RPMI7951 (cell line): ENCODE measurements around the gene ACSL3. TPM values are rescaled to one million over a fixed set of nuclear protein-coding genes. Genes with fewer than 3 reads are reported as not detected.
"Not testable (repeated sequence)": the region's sequence is repeated elsewhere in the genome, so short reads cannot be mapped to it uniquely, and the experiment has no call there.

Experiments used
- DNase-seq: peaks from one replicate; pipeline ENCODE4 v3.0.0-alpha.2; 2012; ENCODE audit warnings: low read depth
- total RNA-seq: library from RNA; depleted of rRNA; stranded (reverse); fragments of >200 nt; shearing (Covaris generic); gene quantifications from 2 replicates; pipeline ENCODE4 v1.2.3, GENCODE V29; 2014; rRNA removed

The ACSL3 gene
- total RNA-seq, result 168 and 183 TPM in 2 replicates

DNA sequence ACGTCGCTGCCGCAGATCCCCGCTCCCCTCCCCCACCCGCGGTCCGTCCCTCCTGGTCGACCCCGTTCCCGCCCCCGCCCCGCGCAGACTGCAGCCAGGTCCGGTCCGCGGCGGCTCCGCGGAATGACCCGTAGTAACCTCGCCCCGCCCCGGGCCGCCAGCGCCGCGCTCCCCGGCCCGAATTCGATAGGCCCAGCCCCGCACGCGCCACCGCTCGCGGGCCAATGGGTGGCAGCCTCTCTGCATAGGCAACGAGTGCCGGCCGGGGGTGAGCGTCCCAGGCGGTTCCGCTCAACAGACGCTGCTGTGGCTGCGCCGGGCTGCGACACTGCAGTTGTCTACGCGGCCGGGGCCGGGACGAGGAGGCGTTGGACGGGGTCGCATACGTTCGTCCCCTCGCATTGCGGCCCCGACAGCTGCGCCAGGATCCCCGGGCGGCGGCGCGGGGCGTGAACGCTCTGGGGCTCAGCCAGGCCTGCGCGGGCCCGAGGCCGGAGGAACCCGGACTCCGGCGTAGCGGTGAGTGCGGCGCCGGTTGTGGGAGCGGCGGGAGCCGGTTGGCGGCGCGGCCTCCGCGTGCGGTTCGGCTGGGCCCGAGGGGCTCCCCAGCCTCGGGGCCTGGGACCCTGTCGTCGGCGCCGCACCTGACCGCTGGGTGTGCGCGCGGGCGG, at the start of gene ACSL3:
Gene ACSL3 (plus strand): TSS at position 297 of the 671 bp plus-strand sequence. CDS start 47,737 bp downstream, outside the sequence.
- peak; percentile 95 for DNase-seq

DNA sequence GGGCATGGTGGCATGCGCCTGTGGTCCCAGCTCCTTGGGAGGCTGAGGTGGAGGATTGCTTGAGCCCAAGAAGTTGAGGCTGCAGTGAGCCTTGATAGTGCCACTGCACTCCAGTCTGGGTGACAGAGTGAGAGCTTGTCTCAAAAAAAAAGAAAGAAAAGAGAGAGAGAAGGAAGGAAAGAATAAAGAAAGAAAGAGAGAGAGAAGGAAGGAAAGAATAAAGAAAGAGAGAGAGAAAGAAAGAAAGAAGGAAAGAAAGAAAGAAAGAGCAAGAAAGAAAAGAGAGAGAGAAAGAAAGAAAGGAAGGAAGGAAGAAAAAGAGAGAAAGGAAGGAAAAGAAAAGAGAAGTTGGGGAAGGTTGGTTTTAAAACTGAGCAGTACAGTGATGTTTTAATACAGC, 49.0 kb upstream of the ACSL3 start:
- no peak for DNase-seq

DNA sequence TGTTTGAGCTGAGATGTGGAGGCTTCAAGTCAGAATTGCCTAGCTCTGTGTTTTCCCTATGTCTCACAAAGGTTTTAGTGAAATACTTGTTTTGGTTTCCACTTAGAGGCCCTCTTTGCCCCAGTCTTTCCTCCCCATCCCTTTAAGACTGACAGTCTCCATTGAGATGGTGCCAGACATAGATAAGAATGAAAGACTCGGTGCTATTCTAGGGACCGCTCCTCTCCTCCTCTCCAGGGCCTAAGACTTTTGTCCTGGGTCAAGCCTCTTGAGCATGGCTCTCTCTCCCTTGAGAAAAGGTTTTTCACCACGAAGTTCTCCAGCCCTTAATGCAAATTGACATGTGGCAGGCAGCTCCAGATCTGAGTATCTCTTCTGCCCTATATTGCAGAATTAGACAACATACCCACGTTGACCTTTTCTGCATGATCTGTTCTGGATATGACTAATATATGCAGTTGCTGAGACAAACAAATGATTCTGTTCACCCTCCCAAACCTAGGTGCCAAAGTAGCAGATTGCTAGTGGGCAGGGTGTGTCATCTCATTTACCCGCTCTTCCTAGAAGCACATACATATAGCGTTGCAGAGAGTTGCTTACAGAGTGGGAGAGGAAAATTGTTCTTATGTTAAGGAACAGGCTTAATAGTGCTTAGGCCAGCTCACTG, 47.5 kb upstream of the ACSL3 start:
- DNase-seq, result peak; percentile 53

DNA sequence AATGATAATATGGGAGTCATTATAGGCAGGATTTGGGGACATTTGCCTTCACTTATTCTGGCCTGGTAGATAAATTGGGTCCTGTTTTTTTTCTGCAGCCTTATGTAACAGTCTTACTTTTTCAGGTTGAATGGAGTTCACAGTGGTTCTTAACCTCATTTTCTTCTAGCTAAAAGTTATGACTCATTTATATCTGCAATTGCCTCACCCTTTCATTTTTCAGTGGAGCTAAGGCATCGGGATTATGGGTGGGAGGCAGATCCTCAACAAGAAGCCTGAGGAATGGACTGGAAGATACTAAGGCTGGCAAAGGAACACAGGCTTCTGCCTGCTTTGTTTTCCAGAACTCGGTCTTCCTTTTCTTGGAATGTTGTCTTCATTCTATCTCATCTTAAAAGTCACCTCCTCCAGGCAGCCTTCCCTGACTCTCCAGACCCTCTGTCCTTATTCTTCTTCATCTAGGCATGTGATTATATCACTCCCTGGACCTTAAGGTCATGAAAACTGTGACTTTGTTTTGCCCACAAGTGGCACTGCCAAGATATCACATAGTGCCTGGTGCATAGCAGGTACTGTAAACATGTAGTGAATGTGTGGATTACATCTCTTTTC, 41.0 kb upstream of the ACSL3 start:
- peak; percentile 46 for DNase-seq

DNA sequence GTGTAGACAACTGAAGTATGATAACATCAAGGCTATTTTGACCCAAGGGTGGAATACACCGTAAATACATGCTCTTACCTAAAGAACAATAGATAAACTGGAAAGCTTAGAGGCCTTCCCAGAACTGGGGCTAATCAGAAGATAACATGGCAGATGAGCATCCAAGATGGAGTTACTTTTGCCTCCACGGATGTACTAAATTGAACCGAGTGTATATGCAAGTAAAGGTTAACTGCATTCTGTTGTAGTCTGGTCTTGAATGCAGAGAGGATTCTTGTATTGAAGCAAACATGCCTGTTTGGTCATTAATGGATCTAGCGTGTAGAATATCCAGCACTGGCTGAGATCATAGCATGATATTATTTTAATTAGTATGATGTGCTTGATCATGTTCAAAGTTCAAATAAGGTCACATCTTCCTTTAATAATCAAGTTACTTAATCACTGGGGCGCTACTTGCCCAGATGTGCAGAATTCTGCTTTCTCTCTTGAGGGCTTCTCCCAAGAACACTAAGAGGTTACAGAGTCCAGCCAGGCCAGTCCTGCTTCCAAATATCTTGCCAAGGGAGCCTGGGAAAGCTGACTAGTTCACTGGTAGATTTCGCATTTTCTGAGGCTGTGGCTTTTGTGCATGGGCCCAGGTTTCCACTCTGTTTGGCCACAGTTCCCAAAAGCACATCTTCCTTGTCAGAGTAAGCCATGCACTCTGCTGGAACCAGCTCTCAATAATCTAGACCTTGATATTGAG, 37.5 kb upstream of the ACSL3 start:
- no peak for DNase-seq

DNA sequence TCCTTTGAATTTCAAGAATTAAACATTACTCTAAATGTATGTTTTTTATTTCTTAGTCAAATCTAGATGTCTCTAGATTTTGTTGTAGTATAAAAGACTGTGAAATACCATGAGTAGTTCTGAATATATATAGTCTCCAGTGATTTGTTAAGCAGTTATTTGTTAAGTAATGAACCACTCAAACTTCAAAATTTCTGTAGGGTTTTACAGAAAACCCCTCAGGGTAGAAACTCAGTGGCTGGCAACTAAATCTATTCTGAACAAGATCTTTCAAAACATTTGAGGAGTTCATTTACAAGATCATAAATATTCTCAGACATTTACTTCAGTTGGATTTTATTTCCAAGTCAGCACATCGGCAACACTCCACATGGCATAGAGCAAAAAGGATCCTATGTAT, 35.8 kb upstream of the ACSL3 start:
- no peak for DNase-seq

DNA sequence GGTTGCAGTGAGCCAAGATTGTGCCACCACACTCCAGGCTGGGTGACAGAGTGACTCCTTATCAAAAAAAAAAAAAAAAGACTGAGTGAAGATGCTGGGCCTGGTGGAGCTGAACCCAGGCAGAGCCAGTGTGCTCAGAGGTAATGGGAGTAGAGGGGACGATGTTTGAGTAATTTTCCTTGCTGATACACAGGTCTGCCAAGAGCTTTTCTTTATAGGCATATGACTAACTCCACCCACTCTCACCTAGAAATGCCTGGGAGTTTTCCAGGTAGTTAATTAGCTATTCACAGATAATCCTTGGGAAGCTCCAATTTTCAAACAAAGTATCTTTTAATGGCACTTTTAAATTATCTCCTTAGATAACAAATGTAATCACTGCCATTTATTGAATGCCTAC, 33.4 kb upstream of the ACSL3 start:
- DNase-seq, result no peak

DNA sequence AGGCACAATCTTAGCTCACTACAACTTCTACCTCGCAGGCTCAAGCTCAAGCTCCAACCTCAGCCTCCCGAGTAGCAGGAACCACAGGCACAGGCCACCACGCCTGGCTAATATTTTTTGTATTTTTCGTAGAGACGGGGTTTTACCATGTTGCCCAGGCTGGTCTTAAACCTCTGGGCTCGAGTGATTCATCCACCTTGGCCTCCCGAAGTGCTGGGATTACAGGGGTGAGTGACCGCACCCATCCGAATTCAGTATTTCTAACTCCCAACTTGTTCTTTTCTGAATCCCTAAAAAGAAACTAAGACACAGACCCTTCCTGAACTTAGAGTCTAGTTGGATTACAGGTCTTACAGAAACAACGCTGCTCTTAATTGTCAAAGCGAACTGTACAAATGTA, 32.3 kb upstream of the ACSL3 start:
- DNase-seq, result no peak

DNA sequence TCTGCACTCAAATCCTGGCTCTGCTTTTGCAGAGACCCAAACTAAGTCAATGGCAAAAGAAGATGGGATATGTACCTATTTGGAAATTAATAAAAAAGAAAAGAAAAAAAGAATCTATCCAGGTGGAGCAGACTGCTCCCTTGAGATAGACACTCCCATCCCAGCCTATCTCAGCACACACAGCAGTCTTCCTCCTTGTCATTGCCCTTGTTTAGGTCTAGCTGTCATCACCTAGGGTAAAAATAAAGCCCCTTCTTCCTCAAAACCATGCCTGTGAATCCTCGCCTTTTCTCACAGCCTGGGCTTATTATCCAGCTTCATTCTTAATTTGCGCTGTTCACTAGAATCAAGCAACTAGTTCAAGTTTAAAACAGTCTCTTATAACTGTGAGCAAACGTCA, 30.7 kb upstream of the ACSL3 start:
- DNase-seq, result no peak

DNA sequence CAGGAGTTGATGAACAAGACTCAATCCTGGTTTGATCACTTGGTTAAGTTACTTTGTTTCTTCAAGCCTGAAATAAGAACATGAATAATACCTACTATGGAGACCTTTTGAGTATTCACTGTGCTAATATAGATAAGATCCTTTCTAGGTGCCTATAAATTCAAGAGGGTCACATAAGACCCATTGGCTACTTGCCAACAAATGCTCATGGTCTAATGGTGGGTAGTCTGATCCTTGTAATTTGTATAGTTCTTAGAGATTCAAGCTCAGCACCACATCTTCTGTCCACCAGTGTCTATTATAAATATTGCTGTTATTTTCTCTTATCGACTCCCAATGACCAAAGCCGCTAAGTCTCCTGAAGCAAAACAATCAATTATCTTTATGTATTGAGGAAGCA, 27.4 kb upstream of the ACSL3 start:
- DNase-seq, result no peak

DNA sequence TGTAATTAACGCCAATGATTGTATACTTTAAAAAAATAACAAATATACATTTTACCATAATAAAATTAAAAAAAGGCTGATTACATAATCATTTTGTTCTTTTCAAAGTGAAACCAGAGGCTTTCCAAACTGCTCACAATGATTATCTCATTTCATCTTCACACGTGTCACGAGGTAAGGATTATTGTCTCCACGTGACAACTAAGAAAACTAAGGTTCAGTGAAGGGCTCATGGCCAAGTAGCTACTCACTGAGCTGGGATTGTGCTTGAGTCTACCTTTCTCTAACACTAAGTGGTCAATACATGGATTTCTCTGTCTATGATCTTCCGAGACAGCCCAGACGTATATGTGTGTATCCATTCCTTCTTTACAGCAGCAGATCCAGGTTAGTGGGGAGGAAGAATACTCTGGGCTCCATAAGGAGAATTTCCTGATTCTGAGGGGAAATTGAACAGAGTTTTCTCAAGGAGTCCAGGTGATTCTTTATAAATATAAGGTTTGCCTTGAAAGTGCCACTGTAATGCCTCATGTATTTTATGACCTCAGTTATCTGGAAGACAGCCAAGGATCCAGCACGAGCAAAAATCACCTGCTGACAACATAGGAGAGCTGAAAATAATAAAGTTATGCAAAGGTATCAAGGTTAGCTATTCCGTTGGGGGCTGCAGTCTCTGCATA, 25.6 kb upstream of the ACSL3 start:
- DNase-seq, result no peak

DNA sequence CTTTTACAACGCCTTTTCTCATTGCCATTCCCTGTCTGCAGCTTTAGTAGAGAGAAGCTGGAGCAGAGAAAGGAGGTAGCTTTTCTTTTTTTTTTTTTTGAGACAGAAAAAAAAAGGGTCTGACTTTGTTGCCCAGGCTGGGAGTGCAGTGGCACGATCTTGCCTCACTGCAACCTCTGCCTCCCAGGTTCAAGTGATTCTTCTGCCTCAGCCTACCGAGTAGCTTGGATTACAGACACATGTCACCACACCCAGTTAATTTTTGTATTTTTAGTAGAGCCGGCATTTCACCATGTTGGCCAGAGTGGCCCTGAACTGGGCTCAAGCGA, 25.0 kb upstream of the ACSL3 start:
- DNase-seq, result no peak

DNA sequence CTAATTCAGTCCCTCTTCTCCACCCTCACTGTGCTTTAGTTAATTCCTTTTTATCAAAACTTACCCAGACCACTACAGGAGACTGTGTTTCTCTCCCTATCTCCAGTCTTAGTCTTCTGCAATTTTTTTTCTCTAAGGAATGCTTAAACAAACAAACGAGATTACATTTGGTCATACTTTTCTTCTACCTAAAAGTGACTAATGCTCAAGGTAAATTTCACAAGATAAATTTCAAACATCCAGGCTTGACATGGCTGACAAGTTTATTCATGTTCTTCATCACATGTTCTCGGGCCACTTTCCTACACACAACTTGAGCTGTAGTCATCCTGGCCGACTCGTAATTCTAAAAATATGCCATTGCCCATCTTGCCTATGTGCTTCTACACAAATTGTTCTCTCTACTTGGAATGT, 23.2 kb upstream of the ACSL3 start:
- no peak for DNase-seq

DNA sequence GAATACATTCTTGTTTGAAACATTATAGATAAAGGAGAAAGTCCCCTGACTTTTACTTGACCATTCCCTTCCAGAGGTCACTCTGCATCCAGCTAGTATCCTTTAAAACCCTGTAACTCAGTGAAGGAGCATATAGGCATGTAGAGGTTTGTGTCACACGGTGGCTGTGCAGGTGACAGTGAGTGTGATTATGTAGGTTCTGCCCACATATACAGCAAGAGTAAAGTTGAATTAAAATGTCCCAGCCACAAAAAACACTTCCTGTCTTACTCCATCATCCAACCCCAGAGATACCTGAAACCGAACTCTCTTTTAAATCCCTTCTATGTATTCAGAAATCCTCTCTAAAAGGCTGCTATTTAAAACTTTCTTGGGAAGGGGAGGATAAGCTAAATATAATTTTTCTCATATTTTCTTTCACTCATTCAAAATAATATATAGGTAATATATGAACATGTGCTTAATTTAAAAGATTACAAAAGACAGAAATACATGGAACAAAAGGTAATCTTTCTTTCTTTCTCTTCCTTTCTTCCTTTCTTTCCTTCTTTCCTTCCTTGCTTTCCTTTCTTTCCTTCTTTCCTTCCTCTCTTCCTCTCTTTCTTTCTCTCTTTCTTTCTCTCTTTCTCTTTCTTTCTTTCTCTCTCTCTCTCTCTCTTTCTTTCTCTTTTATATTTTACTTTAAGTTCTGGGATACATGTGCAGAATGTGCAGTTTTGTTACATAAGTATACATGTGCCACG, 20.6 kb upstream of the ACSL3 start:
- DNase-seq, result no peak

DNA sequence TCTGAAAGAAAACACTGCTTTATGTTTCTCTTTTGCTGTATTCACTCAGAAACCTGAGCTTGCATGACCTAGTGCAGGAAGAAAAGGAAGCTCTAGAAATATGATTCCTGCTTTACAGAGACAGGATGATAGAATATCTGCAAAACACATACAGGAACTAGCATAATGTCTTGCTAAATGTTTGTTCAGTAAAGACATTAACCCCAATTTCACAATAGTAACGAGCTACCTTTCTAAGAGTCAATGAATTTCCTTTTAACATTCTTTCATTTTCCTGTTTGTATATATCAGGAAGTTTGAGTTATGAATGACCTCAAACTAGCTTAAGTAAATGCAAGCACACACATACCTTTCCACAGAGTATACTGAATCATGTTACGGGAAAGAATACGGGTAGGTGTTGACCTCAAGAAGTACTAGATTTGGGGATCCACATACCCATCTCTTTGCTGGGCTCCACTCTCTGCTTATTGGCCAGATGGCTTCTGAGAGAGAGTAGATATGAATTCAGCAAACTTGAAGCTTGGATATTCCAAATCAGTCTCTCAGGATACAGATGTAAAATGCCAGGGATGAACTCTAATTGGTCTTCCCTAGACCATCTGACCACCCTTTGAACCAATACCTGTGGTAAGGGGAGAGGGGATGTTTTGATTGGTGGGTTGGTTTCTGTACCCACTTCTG, 18.2 kb upstream of the ACSL3 start:
- DNase-seq, result no peak

DNA sequence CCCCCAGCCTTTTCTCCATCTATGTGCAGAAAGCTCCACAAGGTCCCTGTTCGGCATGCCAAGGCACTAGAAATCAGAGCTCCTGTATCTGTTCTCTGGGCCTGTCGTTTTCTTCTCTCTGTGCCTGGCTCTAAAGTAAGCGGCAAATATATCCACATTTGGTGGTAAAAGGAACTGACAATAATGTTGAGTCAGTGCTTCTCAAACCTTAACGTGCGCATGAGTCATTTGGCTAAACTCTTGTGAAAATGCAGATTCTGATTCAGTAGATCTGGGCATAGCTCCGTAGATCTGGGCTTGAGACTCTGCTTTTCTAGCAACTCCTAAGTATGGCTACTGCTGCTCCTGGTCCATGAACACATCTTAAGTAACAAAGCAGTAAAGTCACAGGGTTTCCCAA, 16.5 kb upstream of the ACSL3 start:
- DNase-seq, result peak; percentile 89

DNA sequence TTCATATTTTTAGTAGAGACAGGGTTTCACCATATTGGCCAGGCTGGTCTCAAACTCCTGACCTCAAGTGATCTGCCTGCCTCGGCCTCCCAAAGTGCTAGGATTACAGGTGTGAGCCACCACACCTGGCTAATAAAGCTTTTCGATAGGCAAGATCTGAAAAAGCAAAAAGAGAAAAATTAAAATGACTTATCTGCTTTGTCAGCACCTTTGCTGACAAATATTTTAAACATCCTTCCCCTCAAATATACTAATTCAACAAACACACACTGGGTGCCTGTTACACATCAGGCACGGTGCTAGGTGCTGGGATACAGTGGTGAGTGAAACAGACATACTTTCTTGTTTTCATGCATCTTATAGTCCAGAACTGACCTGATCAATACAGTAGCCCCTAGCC, 15.5 kb upstream of the ACSL3 start:
- DNase-seq, result not testable (repeated sequence)

DNA sequence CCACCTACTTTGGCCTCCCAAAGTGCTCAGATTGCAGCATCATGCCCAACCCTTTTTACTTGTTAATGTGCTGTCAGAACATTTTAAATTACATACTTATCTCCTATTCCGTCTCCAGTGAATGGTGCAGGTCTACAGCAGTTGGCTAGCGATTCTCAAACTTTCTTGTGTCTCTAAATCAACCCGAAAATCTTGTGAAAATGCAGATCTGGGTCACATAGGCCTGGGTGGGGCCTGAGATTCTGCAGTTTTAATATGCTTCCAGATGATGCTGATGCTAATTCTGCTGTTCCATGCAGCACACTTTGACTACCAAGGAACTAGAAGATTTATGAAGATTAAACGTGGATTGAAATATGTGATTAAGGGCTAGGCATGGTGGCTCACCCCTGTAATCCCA, 14.8 kb upstream of the ACSL3 start:
- DNase-seq, result no peak

DNA sequence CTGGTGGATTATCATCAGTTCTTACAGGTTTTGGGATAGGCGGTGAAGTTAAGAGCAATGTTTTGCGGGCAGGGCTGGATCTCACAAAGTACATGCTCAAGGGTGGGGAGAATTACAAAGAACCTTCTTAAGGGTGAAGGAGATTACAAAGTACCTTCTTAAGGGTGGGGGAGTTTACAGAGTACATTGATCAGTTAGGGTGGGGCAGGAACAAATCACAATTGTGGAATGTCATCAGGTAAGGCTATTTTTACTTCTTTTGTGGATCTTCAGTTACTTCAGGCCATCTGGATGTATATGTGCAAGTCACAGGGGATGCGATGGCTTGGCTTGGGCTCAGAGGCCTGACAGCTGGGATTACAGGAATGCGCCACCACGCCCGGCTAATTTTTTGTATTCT, 12.8 kb upstream of the ACSL3 start:
- DNase-seq, result not testable (repeated sequence)

DNA sequence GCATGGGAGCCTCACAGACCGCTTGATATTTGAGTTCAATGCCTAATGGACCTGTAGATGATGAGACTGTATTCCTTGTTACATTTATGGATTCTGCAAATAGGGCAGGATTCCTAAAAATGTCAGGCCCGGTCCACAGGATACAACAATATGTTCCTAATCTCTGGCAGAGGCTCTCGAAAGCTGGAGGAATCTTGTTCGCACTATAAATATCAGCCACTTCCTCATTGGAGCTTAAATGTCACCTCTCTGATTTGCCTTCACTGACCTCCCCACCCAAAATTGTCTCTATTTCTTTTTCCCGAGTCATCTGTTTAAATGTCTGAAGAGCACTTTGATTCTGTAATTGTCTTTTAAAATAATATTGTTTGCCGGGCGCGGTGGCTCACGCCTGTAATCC, 12.0 kb upstream of the ACSL3 start:
- DNase-seq, result no peak
